Measurements from ENCODE around the gene PELO. TPM values are rescaled to one million over a fixed set of nuclear protein-coding genes. Genes with fewer than 3 reads are reported as not detected.

PELO gene
- total RNA-seq, 1 donor from 2014 or later: 10.6 TPM

GRCh38 chr5:52789851-52790250 is 2.1 kb downstream of the PELO start:
- no peak overlapping the region for H3K4me3 ChIP-seq (ENCODE audit: low read depth, low read length)
- DNase-seq (ENCODE audit: low read depth): no peak
- TF ChIP-seq CTCF (conservative IDR thresholded peaks at IDR 0.05; ENCODE audit: low read depth, low read length): no peak

- H3K4me3 ChIP-seq (ENCODE audit: low read depth, low read length): no peak overlapping the region
- no peak for DNase-seq (ENCODE audit: low read depth)
- TF ChIP-seq CTCF (conservative IDR thresholded peaks at IDR 0.05; ENCODE audit: low read depth, low read length): no peak
These were observed 3.6 kb downstream of the PELO start for GRCh38 chr5:52791366-52791765.

- no peak for TF ChIP-seq CTCF (conservative IDR thresholded peaks at IDR 0.05; ENCODE audit: low read depth, low read length)
- no peak overlapping the region for H3K4me3 ChIP-seq (ENCODE audit: low read depth, low read length)
- DNase-seq (ENCODE audit: low read depth): no peak
These were observed 6.8 kb downstream of the PELO start for GRCh38 chr5:52794519-52794918.

- no peak overlapping the region for H3K4me3 ChIP-seq (ENCODE audit: low read depth, low read length)
- DNase-seq (ENCODE audit: low read depth): no peak
- no peak for TF ChIP-seq CTCF (conservative IDR thresholded peaks at IDR 0.05; ENCODE audit: low read depth, low read length)
These were observed 8.3 kb downstream of the PELO start for GRCh38 chr5:52796031-52796430.

GRCh38 chr5:52796516-52797103 is 8.9 kb downstream of the PELO start:
- DNase-seq (ENCODE audit: low read depth): no peak
- no peak for TF ChIP-seq CTCF (conservative IDR thresholded peaks at IDR 0.05; ENCODE audit: low read depth, low read length)
- no peak overlapping the region for H3K4me3 ChIP-seq (ENCODE audit: low read depth, low read length)

- peak overlapping the region; percentile 82 for H3K4me3 ChIP-seq (ENCODE audit: low read depth, low read length)
- TF ChIP-seq CTCF (conservative IDR thresholded peaks at IDR 0.05; ENCODE audit: low read depth, low read length): no peak
- DNase-seq (ENCODE audit: low read depth): no peak
These were observed 11.2 kb downstream of the PELO start for GRCh38 chr5:52798938-52799337.

- peak; percentile 84 for DNase-seq (ENCODE audit: low read depth)
- TF ChIP-seq CTCF (conservative IDR thresholded peaks at IDR 0.05; ENCODE audit: low read depth, low read length): no peak
- H3K4me3 ChIP-seq (ENCODE audit: low read depth, low read length): peak overlapping the region; percentile 82
These were observed 11.8 kb downstream of the PELO start for GRCh38 chr5:52799358-52799982.
